Measurements from ENCODE around the gene NCKAP5.

Gene NCKAP5

DNA sequence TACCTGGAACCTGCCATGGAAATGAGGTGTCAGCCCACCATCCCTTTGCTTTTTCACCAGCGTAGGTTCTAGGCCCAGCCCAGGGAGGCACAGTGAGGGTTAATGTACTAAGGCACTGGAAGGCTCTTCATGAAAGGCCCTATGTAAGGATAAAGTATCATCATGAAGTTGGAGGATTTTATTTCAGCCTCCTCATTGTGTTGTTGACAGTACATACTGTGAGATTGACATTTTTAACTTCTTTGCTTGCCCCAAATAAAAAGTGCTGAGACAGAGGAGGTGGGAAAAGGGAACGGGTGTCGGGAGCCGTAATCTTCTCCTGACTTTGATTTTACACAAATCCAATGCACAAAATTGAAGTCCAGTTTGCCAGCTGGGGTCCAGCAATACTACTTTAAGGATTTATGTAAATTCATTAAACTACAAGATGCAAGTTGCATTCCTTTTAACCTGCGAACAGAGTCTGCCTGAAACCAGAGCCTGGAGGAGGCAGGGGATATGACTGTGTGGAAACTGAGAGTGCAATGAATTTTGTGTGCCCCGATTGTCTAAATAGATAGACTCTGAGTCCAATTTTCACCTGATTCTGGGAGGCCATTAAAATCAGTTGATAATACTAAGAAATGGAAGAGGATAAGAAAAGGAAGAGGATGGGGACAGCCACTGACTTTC, 5.4 kb upstream of the NCKAP5 start:
- DNase-seq = no peak

DNA sequence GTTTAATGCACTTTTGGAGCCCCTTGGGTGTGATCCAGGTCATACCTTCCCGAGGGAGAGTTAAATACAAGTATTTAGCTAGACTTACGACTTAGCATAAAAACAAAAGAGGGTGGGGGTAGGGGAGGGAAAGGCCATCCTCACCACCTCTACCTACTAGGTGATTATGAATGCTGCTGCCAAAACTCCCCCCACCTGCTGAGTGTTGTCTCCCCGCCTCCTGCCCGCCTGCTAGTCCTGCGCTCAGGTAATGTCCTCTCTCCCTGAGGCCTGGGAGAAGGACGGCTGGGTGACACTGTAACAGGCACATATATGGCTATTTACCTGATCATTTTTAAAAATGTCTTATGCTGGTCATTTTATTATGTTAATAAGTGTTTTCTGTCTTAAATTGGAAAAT, 3.0 kb upstream of the NCKAP5 start:
- DNase-seq = no peak

DNA sequence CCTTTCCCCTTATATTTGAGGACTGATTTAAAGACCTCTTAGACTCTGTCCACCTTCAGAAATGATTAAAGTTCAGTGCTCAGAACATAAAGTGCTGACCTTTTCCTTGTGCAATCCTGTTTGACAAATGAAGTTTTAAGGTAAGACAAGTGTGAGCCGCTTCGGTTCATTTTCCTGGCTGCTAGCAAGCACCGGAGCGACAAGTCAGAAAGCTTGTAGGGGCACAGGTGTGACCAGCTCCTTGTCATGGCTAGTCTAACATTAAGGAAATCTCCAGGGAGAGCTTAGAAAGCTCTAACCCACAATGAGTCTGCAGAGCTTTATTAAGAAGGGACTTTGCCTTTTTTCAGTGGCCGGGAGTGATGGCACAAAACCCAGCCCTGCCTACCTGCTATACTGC, 2.3 kb upstream of the NCKAP5 start:
- no peak for DNase-seq

DNA sequence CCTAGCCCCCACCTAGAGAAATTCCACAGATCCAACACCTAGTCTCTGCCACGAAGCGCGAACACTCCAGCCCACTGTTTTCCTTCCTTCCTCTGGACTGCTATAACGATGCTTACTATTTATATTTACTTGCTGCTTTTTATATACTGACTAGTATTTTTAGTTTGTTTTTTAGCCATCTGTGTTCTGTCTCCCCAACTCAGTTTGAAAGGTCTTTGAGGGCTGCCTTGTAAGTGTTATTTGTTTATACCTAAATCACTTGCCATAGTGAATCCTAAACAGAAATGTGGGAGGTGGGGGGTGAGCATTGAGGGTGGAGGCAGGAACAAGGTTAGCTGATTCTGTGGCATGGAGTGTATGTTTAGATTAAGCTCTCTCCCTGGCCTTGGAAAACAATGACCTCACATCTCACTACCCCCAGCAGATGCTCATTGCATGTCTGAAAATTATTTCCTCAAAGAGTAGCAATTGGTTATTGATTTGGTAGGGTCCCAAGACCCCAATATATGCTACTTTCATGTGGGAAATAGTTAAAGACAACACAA, 1.1 kb upstream of the NCKAP5 start:
- DNase-seq = no peak

DNA sequence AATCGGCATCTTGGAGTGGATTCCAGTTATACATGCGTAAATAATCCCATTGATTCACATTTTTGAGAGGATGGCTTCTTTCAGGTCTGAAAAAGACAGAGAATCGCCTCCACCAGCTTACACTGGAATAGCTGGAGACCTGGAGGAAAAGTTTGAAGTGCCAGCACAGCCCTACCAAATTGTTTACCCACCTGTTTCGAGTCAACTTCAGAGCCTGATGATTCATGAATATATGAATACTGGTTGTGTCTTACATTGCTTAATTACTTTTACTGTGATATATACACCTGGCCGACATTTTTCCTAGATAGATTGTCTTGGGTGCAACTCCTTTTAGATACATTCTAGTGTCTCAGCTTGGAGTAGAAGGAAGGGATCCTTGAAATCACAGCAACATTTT, 335 bp upstream of the NCKAP5 start:
- no peak for DNase-seq

DNA sequence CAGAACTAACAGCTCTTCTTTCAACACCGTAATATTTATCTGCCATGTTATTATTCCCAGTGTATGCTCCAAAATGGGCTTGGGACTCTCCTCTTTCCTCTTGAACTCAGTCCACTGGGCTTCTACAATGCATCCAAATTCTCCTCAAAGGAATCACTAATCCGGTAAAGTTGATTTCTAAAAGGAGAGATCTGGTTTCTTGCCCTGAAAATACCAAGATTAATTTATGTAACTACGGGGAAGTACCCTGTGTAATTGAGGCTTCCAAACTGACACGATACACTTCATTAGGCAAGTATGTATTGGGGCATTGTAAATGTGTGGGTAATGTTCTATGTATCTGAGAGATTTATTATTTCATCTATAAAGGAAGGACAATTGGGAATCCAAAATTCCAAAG, 5.7 kb downstream of the NCKAP5 start:
- no peak for DNase-seq

DNA sequence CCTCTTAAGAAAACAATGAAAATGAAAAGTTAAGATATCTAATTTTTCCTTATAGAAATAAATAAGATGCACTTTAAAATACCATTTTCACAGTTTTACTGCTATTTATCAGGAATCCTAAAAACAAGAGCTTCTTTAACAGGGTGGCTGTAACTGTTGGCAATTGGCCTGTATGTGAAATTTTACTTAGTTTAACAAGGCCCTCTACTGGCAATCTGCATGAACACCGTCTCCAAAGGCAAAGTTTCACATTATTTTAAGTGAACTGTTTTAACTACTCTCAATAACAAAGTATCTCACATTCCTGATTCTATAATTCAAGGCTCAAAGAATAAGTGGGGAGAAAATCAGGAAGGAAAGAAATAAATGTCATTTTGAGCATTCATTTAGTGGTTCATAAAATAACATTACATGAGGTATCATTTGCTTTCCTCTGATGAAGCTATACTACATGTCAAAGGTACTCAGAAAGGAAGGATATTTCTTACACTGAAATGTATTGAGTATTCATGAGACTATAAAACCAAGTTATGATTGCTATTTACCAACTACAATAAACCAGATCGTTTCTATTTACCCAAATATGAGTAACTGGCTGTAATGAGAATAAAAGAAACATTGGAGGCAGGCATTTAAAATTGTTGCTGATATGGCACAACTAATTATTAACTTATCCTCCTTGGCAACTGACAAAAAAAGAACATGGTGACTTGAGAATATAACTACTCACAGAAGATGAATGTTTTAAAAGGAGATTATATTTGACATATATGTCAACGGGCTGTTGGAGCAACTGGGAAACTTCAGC, 7.0 kb downstream of the NCKAP5 start:
- peak; percentile 24 for DNase-seq

DNA sequence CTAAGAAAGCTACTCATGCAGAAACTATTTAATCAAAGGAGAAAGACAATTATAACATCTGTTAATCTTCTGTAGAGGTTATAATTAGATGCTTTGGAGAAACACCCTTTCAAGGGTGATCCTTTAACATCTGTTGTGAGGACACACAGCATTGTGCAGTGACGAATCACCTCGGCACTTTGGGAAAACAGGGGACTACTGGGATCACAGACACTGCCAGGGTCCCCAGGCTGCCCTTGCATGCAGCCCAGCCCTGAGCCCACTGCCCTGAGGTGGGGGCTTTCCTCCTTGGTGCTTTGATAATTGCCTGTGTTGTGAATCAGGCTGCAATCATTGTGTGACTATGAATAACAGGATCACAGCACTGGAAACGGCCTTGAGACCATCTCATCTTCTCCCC, 10.6 kb downstream of the NCKAP5 start:
- no peak for DNase-seq

DNA sequence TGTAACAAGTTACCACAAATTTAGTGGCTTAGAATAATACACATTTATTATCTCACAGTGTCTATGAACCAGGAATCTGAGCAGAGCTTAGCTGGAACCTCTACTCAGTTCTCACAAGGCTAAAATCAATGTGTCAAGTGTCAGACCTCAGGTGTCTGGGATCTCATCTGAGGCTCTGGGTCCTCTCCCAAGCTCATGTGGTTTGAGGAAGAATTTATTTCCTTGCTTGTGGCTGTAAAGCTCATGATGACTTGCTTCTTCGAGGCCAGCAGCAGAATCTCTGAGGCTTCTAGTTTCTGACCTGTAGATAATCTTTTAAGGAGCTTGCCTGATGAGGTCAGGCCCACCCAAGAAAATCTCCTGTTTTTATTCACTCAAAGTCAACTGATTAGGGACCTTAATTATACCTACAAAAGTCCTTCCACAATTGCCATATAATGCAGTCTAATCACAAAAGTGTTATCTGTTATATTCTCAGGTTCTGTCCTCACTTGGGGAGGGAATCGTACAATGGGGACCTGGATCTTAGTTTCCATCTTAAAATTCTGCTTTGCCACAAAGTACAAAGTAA, 14.3 kb downstream of the NCKAP5 start:
- no peak for DNase-seq

DNA sequence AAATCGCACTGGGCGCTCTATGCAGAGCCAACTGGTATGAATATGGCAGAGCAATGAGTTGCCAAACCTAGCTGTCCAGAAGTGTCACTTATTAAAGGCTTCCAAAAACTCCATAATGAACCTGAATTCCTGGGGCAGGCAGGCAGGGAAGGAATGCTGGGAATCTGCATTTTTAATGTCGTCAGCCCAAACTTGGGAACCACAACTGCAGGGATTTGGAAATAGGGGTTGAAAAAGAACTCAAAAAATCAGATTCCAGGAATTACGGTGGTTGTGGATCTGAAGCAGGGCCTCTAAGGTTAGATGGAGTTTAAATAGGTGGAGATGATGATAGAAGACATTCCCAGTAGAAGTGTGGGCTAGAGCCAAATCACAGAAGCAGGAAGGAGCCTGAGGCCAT, 15.0 kb downstream of the NCKAP5 start:
- DNase-seq = no peak

DNA sequence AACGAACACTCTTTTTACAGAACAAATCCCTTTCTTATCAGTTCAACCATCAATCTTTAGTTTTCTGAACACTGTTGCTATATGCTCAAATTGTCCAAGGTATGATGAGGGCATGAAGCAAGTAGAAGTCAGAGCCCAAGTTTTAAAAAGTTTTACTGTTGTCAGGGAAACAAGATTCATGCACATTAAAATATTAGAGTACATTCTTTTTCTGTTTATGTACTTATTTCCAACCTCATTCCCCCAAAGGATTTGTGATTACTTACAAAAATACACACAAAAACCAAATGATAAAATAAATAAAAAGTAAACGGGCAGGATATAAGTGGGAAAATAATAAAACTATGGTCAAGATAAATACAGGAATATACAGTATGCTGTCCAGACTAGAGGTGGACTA, 15.4 kb downstream of the NCKAP5 start:
- no peak for DNase-seq

DNA sequence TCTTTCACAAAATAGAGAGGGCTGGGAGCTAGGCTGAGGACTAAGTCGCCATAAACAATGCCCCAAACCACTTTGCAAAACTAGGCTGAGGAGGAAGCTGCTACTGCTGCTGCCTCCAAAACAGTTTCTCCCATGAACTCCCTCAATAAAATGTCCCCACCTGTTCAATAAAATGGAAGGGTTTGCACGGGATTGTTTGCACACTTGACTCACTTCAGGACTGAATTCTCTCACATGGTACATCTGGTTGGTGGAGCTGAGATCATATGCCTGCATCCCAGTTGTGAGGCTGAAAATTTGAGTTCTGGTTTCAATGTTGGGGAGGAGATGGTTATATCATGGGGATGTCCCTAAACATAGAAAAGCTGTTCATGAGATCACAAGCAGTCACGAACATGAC, 26.5 kb downstream of the NCKAP5 start:
- no peak for DNase-seq

DNA sequence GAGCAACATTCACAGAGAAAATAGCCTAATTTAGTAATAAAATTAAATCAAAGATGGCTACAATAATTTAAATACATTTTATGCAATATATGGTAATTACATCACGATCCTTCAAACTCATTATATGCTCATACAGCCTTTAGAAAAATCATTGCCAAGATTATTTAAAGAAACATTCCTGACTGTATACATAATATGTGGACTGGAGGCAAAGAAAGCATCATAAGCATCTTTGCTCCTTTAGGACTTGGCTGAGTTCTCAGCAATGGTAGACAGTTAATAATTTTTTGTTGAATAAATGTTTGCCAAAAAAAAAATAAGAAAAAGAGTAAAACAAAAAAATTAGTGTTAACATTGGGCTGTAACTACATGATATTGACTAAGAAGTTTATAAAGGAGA, 26.9 kb downstream of the NCKAP5 start:
- DNase-seq = no peak

DNA sequence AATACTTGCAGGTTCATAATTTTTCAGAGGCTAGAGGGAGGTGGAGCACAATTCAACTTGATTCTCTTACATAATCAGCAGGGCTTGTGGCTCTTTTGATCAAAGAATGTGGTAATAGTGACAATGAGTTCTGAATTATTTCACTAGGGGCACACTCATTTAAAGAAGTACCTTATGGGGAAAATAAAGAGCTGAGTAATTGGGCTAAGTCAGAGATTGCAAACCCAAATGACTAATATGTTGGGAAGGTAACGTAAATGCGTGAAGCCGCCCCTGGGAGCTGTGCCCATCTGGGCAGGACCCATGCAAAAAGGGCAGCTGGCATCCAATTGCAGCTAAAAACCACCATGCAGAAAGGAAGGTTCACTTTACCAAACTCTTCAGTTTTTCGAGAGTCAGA, 35.3 kb downstream of the NCKAP5 start:
- no peak for DNase-seq

DNA sequence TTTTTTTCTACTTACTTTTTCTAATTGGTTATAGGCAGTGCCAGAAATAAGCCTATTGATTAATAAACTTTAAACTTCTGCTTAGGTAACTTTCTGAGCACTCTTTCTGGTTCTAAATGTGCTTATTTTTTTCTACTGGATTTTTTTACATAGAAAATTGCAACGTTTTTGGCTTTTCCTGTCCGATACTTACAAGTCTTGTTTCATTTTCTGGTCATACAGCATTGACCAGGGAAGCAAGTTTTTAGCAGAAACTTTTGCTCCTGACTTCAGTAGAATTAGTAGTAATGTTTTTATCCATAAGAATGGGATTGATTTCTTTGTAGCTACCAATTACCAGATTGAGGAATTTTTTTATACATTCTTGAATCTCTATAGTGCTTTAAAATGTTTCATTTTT, 36.9 kb downstream of the NCKAP5 start:
- no peak for DNase-seq

DNA sequence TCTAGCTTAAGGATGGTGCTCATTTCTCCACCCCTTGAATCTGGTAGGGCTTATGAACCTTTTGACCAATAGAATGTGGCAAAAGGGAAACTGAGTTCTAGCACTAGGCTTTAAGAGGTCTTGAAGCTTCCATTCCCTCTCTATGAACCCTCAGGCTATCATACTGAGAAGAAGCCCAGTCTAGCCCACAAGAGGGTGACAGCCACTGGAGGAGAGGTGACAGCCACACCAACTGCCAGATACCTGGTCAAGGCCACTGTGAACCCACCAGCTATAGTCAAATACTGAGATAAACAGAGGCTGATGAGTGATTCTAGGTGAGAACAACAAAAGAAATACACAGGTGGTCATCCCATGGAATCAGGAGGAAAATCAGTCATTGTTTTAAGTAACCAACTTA, 37.6 kb downstream of the NCKAP5 start:
- DNase-seq = no peak

DNA sequence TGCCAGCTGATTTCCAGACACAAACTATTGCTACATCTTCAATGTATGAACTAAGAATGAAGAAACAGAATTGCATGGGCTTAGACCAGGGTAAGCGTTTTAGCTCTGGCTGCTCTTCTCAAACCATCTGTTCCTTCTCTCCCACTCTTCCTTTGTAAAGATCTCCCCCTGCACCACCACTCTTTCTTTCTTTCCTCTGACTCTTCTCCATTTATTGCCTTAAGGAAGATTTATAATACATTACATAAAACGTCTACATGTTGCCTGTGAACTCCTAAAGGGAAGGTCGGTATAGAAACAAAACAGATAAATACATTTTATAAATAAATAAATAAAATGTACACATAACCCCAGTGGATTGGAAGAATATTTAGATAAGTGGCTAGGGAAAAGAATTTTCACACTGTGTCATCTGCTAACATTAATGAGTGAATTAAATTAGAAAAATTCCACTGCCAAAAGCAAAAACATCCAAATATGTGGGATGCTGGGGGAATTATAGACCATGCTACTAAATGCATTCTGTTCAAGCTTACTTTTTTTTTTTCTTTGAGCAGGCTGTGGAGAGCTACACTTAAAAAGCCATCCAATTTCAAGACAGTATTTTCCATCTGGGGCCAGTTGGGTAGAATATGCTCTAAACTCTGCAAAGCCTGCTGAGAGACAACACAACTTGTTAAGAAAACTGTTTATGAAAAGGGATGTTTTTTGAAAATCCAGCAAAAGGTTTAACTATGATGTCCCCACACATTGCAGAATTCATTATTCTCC, 41.5 kb downstream of the NCKAP5 start:
- DNase-seq = no peak

DNA sequence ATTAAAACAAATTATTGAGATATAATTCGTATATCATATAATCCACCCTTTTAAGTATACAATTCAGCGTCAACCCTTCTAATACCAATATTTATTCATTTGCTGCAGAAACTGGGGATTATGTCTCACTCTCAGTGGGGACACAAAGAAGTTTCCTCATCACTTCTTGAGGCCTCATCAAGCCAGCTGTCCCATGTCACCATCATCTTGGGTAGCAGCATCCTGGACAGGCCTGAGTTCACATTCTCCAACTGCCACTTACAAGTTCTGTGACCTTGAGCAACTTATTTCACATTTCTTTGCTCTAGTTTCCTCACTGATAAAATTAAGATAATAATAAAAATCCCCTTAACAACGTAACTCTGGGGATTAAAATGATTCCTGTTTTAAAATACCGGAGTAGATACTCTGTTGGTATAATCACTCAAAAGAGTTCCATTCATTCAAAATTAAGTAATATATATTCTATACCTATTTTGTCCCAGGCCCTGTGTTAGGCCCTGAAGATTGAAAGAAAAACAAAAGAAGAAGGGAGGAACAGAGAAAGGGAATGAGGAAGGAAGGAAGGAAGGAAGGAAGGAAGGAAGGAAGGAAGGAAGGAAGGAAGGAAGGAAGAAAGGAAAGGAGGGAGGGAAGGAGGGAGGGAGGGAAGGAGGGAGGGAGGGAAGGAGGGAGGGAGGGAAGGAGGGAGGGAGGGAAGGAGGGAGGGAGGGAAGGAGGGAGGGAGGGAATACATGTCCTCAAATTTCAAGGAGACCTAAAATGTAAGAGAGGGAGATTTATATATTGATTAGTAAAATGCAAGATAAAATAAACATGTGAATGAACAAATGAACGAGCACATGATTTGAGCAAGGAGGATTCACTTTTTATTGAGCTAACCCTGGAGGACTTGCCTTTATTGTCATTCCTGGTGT, 42.4 kb downstream of the NCKAP5 start:
- DNase-seq = no peak

DNA sequence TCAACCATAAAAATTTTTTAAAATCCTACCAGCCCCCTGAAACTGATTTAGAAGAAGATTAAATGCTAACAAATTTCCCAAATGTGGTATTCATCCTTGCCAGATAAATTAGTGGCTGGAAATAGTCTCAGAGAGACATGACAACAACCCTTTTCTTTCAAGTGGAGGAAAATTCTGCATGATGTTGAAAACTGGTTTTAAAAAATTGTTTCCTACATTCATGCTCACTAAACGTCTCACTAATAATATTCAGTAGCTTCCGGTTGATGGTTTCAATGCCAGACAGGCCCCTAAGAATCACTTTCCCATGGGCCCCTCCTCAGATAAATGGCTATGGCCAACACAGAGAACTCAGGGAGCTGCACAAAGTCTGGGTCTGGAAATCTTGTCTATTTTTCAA, 43.2 kb downstream of the NCKAP5 start:
- DNase-seq = no peak

DNA sequence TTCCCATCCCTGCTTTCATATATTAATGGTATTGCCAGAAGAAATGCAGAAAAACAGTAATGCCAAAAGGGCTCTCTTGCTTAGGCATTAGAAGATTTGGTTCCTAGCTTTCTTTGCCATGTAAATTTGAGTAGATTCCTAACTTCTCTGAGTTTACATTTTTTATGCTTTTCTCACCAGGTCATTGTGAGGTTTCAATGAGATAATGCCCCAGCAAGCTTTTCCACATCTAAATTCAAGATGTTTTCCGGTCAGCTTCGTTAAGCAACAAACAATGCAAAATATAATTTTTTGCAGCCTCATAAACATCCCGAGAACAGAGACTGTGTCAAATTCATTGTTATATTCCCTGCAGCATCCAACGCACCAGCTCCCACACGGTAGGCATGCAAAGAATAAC, 44.9 kb downstream of the NCKAP5 start:
- no peak for DNase-seq

DNA sequence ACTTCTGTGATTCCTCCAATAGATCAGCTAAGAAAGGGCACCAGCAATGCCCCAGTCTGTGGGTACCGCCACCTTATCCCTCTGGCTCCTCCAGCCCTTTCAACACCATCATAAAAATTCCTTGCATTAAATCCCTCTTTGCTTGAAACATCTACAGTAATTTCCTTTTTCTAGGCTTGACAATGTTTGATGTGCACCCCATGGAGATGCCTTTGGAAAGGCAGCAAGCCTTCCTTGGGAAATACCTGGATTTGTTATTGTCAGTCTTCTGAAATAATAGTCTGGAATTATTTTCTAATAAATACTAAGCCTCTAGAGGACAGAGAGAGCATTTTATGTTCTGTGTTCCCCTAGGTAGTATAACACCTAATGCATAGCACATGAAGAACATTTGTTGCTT, 46.1 kb downstream of the NCKAP5 start:
- no peak for DNase-seq

DNA sequence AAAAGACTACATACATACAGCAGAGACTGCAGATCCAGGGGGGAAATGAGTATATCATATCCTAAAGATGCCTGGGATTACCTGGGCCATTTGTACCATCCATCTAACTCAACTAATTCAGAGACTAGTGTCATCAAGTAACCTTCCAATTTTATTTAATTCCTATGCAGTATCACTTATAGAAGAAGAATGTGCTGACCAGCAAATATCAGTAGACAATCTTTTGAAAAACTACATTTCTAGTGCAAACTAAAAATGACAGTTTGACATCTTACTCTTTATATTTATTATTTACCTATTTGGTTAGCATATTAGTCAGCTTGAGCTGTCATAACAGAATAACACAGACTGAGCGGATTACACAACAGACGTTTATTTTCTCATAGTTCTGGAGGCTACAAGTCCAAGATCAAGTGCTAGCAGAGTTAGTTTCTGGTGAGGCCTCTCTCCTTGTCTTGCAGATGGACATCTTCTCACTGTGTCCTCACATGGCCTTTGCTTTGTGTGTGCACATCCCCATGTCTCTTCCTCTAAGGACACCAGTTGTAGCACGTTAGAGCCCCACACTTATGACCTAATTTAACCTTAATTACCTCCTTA, 47.0 kb downstream of the NCKAP5 start:
- no peak for DNase-seq

Data from hematopoietic multipotent progenitor cell treated with erythropoietin and hydrocortisone succinate and interleukin-3 and kit ligand, for 8 days (in vitro differentiated cells).